ENCODE data around the gene TNFRSF14.
A peak's percentile ranks its signal among the peaks of the same experiment; 100 is the strongest.

The TNFRSF14 gene

DNA sequence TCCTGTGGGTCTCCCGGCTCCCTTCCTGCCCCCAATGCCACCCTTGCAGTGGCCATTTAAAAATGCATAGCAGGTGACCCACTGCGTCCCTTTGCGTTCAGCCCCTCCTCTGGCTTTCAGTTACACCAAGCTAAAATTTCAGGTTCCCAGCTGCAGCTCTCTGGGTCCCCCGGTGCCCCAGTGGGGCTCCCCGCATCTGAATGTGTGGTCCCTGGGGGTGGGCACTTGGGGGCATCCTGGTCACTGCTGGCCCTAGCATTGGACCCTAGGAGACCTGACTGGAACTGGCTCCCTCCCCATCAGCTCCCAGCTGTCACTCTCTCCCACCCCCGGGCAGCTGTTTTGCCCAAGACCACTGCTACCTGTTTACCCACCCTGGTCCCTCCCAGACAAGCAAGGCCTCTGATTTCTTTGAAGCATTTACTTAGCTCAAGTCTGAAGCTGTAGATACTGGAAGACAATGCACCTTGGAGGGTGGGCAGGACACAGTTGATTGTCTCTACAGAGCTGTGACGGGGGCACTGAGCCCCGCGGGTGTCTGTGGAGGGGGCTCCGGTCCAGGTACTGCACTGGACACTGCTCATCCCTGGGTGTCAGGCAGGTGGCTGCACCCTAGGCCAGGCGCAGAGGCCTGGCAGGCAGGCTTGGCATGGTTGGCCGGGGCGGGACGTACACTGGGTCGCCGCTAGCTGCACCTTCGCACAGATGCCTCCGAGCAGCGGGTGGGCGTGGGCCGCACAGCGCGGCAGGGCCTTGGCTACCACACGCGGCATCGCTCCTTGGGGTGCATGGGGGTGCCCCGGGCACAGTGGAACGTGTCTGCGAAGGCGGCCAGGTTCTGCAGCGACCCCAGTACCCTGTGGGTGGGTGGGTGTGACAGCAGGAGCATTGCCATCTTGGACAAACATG is 34.3 kb downstream of the TNFRSF14 start:
- peak; percentile 16 for DNase-seq

DNA sequence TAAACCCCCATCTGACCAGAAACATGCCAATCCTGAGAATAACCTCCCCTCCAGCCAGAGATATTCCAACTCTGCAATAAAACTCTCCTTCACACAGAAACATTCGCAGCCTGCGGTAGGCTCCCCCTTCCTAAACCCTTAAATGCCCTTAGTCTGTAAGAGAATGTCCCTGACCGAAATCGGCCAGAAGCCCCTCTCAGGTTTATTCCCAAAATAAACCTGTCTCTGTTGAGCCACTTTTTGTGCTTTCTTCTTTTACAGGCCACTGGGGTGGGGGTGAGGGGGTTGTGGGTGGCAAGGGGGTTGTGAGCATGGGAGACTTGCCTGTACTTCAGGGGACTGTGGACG is 35.0 kb downstream of the TNFRSF14 start:
- no peak for DNase-seq

DNA sequence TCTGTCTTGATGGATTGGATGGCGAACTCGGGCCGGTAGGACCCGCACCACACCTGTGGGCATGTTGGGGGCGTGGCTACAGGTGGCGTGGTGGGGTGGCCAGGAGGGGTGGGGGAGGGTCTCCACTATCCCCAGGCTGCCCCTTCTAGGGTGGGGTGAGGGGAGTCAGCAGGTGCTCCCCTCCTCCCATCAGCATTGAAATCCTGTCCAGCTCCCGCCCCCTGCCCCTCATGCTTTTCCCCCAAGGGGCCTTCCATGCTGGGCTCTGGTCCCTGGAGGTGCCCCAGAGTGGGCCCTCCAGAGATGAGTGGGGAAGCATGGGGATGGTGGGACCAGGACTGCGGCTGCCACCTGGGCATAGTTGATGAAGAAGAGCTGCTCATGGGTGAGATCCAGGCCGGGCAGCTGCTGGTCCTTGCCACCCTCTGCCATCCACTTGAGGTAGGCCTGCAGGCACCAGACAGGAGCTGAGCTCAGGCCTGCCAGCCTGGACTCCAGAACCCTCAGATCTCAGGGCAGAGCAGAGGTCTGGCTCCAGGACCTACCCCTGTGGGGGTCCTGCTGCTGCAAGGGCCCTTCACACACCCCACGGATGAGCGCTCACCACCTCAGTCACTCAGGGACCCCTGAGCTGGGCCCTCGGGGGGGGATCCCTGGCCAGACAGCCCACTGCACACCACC is 35.5 kb downstream of the TNFRSF14 start:
- DNase-seq = peak; percentile 13

DNA sequence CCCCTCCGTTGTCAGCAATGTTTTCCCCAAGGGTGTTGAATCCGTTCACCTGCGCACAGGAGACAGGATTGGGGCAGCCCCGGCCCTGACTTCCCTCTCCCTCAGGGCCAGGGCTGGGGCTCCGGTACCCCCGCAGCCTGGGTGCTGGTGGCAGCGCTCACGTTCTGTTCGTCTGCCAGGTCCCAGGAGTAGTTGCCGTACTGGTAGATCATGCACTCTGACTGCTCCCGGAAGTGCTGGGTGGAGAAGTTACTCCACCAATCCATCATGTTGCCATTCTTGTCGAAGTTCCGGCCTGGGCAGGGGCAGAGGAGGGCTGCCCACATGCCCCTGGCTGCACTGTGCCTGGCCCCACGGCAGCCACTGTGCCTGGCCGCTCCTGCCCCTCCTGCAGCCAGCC is 36.5 kb downstream of the TNFRSF14 start:
- DNase-seq = peak; percentile 18

DNA sequence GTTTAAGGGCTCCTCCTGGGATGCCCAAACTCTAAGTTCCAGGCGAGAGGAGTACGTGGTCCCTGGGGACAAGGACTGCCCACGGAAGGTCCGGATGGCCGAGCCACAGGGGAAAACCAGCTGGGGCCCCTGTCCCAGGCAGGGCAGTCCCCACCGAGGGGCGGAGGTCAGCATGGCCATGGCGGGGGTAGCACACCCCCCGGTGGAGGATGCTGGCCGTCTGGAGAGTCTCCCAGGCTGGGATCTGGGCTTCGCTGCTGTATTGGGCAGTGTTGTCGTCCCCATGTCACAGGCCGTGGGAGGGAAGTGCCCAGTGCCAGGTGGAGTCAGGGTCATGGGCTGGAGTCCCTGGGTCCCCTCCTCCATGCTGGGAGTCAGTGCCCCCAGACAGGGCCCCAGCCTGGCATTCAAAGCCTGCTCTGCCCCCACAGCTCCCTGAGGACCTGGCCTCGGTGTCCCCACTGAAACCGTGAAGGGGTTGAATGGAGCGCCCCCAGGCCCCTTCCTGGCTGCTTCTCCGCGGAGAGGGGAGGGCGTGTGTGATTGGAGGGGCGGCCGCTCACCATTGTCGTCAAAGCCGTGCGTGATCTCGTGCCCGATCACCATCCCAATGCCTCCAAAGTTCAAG is 37.2 kb downstream of the TNFRSF14 start:
- DNase-seq = peak; percentile 17

DNA sequence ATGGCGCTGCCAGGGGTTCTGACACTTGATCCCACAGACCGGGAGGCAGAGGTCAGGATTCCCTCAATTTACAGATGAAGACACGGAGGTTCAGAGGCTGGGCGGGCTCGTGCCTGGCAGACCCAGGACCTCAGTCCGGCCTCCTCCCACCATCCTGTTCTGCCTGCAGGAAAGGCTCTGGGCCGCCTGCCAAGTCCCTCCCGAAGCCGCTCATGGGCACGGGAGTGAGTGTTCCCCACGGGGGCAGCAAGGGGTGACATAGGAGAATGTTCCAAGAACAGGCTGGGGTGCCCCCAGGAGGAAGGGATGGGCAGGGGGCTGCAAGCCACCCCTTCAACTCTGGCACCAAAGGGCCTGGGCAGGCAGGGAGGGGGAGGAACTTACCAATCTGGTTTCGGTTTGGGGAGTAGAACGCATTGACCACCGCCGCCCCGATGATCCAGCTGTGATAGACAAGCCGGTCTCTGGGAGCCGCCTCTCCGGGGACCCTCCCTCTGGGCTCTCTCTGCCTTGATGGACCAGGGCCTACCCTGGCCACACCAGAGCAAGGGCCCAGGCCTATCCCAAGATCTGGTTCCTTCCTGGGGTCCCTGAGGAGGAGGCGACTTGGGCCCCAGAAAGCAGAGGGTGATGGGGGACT is 38.0 kb downstream of the TNFRSF14 start:
- DNase-seq = peak; percentile 13

DNA sequence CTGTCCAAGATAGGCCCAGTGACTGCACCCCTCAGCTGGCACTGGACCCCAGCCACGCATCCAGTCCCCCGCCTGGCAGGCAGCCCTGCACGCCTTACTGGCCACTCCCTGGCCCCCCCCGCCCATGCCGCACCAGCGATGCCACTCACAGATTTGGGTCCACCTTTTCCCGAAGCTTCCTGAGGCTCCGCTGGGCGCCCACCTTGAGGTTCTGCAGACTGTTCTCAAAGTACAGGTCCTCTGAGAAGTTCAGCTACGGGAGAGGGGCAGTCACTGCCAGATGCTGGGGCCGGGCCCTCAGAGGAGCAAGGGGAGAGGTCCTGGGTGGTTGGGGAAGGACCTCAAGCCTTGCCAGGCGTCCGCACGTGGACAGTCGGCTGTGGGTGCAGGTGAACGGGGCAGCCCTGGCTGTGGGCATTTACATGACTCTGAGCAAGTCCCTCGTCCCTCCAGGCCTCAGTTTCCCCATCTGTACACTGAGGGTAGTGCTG is 38.5 kb downstream of the TNFRSF14 start:
- DNase-seq = peak; percentile 12

DNA sequence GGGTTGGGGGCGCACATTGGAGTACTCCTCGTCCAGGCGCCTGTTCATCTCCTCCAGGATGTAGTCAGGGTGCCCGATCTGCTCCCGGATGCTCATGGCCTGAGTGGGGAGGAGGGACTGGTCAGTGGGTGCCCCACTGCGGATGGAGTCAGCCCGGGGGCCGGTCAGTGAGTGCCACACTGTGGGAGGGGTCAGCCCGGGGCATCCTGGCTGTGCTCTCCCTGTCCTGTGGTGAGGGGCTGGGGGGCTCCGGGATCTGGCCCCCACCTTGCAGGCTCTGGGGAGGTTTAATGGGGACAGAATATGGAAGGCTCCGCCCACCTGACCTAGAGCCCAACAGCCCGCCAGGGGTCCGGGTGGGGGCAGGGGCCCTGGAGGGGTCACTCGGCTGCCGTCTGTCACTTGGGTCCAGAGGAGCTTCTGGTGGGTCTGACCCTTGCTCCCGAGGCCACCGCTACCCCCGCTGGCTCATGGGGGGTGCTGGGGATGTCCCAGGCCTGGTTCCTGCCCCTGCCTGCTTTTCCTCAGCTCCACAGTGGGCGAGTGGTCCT is 39.2 kb downstream of the TNFRSF14 start:
- DNase-seq = peak; percentile 18

DNA sequence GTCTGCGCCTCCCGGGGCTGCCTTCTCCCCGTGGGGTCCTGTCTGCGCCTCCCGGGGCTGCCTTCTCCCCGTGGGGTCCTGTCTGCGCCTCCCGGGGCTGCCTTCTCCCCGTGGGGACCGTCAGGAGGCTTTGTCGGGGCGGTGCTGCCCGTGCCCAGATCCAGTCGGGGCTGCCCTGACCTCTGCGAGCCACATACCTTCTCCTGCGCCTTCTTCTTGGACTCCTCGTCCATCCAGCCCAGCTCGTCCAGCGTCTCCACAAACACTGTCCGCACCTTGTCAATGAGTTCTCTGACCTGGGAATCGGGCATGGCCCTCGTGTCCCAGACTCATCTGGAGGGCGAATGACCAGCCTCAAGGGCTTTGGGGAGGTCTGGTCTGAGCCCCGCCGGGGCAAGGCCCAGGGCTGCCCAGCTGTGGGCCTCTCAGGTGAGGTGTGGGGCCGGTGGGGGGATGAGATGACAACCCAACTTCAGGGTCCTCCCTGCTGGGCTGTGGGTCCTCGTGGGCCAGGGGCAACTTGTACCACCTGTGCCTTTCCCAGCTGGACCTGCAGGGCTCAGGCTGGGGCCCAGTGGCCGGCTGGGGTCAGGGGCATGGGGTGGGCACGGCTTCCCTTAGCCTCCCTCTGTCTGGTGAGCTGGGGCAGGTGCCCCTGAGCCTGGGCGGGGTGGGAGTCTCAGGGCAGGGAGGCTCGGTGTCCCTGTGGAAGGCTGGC is 39.8 kb downstream of the TNFRSF14 start:
- no peak for DNase-seq

DNA sequence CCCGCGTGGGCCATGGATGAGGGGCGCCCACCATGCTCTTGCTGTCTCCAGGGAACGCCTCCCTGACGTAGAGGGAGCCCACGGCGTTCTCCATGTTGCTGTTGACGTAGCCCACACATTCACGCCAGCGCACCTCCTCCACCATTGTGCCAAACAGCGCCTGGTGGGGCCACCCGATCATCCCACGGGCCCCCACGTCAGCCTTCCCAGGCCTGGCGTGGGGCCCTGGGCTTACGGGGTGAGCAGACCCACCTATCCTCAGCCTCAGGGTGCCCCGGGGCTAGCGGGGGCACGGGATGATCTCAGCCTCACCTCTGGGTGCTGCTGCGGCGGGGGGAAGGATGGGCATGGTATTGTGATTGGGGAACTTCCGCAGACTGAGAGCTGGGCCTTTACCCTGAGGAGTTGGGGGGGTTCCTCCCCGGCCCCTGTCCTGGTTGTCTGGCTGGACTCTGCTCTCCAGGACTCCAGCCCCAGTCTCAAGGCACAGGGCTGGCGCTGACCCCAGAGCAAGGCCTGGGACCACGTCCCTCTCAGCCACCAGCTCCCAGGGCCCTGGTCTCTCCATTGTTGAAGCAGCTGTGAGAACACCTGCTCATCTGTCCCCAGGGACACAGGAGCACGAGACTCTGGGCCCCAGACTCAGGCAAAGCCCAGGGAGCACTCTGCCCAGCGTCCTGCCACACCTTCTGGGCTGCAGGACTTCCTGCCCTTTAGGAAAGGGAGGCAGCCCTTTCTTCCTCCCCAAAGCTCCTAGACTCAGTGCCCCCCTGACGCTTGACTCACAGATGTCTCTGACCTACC is 40.6 kb downstream of the TNFRSF14 start:
- no peak for DNase-seq

DNA sequence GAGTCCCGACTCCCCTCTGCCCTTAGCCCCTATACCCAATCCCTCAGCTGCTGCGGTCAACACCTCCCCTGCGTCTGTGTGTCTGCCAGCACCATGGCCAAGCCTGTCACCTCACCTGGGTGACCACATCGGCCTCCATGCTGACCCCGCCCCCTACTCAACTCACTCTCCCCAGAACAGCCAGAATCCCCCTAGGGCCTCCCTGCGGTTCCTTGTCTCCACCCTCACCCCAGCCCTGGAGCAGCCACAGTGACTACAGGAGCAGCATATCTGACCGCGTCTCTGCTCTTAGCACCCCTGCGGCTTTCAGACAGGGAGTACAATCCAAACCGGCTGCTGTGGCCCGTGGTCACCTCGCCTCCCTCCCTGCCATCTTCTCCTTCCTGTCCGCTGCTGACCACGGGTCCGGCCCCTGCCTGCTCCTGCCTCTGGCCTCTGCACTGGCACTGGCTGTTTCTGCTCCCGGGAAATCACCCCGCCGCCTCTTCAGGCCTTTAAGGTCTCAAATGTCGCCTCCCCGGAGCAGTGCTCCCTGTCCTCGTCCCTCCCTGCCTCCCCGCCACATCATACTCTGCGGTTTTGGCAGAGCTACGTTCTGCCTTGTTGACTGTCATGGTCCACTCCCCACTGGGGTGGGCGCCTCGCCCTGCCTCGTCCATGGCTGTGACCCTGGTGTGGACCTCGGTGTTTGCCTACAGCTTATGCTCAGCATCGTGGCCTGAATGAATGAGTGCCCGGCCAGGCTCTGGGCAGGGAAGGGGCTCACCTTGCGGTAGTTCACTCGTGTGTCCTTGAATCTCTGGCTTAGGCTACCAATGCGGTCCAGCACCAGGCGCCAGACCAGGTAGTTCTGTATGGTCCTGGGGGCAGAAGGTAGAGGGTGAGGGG is 41.5 kb downstream of the TNFRSF14 start:
- peak; percentile 15 for DNase-seq

DNA sequence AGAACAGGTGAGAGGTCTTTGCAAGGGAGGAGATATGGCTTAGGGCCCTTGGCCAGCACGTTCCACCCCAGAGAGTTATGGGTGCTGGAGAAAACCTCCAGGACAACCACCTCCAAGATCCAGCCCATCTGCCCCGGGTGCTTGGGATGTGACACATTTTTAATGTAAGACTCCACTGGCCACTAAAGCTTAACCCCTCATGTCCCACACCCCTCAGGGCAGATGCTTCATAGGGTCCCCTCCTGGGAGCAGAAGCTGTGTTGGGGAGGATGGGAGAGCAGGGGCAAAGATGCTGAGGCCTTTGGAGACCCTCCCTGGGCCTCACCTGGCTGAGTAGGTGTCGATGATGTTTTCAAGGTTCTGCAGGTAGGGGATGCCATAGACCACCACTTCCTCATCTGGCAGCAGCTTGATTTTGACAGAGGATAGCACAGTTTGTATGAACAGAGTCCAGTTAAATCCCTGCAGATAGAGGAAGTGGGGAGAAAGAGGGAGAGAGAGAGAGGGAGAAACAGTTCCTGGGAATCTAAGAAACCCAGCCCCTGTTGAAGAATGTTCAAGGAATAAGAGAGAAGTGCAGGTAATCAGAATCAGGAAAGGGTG is 42.3 kb downstream of the TNFRSF14 start:
- DNase-seq = no peak

DNA sequence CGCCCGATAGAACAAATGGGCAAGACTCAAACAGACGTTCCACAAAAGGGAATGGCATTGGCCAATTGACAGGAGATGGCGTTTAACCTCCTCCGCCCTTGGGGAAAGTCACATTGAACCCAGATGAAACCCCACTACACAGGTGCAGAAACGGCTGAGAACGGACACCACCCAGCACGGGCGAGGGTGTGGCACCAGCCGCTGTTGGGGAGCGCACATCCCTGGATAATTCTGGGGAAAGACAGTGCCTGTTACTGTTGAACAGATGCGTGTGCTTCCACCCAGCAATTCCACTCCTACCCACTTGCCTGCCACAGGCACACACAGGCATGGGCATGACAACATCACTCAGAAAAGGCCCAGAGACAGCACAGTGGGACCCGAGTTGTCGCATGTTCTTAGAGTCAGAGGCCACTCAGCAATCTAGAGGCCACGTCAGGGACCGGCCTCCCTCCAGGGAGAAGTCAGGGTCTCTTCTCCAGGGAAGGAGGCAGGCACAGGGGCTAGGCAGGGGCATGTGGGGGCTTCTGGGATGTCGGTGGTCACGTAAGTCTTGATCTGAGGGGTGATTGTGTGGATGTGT is 45.6 kb downstream of the TNFRSF14 start:
- no peak for DNase-seq

DNA sequence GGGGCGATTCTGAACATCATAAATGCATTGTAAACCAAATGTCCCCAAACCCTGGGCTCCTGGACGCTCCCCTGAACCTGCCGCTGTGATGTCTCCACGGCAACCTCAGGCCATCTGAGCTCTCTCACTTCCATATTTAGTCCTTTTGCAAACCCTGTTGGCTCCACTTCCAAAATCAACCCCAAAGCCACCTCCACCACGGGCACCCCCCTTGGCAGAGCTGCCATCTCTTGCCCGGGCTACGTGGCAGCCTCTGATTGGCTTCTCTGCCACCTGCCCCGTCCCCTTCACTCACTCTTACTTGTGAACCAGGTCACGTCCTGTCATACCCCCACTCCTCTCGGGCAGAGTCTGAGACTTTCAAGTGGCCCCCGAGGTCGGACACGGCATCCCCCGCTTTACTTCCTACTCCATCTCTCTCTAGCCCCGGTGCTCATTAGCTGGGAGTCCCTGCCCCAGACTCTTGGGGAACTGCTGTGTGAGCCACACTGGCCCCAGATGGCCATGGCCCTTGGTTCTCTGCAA is 46.2 kb downstream of the TNFRSF14 start:
- DNase-seq = no peak

DNA sequence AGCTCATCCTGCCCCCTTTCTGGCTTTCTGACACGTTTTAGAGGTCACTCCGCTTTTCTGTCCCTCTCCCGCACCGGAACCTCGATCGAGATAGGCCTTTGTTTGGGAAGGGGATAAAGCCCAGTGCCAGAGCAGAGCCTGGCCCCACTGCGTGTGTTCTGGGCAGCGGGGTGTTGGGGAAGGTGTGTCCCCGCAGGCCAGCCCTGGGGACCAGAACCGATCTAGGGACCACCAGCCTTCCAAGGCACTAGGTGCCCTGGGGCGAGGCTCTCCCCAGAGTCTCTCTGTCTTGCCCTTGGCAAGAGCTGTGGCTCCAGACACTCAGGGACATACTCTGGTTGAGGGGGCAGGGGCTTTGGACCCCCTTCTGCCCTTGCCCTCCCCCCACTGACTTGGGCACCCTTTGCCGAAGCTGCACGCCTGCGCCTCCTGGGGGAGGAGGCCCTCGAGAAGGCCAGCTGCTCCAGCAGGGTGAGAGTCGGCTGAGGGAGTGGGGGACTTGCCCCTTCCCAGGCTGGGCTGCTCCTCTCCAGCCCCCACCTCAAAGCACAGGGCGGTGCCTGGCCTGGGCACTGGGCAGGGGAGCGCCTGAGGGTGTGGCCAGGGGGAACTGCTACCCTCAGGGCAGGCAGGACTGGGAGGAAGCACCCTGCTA is 46.8 kb downstream of the TNFRSF14 start:
- DNase-seq = no peak

DNA sequence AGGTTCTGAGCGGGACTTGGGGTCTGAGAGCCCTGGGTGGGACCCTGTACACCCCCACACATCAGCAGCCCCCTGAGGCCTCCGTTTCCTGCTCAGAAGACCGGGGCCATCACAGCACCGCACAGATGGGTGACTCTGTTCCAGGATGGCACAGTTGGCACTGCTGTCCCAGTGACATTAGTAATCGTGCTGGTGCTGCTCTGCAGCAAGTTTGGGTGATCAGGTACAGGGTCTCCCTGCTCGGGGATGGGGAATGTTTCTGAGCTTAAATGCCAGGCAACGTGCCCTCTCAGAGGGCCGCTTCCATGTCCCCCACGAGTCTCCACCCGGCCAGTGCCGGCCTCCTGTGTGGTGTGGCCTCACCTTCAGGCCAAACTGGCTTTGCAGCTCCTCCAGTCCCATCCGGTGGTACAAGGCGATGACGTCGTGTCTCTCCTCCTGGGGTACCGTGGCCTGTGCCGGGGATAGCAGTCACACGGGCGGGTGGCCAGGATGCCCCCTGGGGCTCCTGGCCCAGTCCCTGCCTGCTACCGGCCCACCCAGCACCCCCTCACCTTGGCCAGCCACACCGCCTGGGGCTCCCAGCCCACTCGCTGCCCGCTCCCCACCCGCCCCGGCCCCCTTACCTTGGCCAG is 47.5 kb downstream of the TNFRSF14 start:
- no peak for DNase-seq

DNA sequence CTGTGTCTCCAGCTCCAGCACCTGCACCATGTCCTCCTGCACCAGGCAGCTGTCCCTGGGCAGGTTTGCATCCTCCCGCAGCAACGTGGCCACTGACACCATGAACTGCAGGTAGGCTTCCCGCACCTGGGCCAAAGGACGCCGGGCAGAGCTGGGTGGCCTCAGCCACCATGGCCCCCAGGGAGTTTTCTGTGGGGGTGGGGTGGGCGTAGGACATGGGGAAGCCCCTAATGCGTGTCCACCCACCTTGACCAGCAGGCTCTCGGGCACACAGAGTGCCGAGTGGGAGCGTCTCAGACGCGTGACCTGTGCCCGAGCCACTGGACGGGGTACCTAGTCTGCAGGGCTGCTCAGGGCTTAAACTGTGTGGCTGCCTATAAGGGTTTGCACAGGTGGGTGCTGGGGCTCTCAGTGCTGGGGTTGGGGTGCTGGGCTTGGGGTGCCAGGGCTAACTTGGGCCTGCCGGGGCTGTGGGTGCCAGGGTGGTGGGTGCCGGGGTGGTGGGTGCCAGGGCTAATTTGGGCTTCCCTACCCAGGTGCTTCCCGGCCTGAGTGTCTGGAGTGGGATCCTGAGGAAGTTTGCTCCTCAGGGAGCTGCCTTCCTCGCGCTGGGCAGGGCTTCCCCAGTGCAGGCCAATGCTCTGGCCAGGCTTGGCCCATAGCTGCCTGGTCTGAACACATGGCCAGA is 48.1 kb downstream of the TNFRSF14 start:
- DNase-seq = no peak

Measured in activated T-cell treated with anti-CD3 and anti-CD28 coated beads, Interleukin-2, amount 50 U/mL, for 1 hour (primary cell).